Measurements from ENCODE around the gene ZBTB21. TPM values are rescaled to one million over a fixed set of nuclear protein-coding genes. Genes with fewer than 3 reads are reported as not detected.

ZBTB21 gene
- polyA plus RNA-seq, 1 of the 3 experiments (the other 2 are of a cell fraction) = 2.9 TPM

DNA sequence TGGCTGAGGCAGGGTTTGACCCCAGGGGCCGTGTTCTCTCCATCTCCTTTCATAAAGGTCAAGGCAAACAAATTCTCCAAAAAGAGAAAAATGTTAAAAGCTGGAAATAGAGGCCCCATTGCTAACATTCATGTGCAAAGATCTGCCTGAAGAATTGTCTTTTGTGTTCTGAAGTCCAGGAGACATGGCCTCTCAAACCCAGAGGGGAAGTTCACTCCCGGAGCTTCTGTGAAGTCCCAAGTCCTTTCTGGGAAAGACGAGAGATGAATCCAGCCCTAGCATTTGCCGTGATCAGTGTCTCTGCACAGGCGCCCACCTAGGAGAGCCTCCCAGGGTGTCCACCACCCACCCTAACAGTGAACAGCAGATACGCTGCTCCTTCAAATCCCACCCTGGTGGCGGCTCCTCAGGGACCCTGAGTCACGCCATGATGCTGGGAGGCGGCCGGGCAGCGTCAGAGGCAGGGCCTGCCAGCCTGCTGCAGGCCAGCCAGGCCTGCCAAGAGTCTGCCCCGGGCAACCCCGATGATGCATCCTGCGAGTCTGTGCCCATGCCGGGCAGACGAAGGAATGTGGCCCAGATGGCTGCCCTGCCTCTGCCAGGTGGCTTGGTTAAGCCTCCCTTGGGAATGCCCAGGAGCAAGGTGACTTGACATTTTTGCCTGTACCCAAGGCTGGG, 51.1 kb downstream of the ZBTB21 start:
- H3K79me2 ChIP-seq (ENCODE audit: insufficient read depth) = no peaks in the 10 kb centered on the region
- H3K4me1 ChIP-seq (ENCODE audit: control insufficient read depth in 1 of 2, insufficient read depth in 2 of 2, low read depth in 1 of 2, low read length in 1 of 2) = peaks cover 9 to 24% of the 10 kb centered on the region in 2 experiments; a peak in 3 of 4 replicates
- no peaks in the 10 kb centered on the region for H3K9me2 ChIP-seq
- CTCF ChIA-PET = no interaction called here
- TF ChIP-seq FOSL2 (IDR thresholded peaks at IDR 0.05; ENCODE audit: borderline replicate concordance, low read depth) = peak; percentile 18; the same call in 1 of the 2 replicates
- TF ChIP-seq, protein P1, sequence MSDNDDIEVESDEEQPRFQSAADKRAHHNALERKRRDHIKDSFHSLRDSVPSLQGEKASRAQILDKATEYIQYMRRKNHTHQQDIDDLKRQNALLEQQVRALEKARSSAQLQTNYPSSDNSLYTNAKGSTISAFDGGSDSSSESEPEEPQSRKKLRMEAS (IDR thresholded peaks at IDR 0.05; ENCODE audit: low read depth) = peak; percentile 77
- TF ChIP-seq RXRA (IDR thresholded peaks at IDR 0.05; ENCODE audit: borderline replicate concordance, low read depth) = peak; percentile 77
- TF ChIP-seq CHD2 (IDR thresholded peaks at IDR 0.05; ENCODE audit: low read length, partially characterized antibody) = no peak
- no peak for TF ChIP-seq EZH2phosphoT487 (IDR thresholded peaks at IDR 0.05; ENCODE audit: borderline replicate concordance, low read depth)
- no peak for TF ChIP-seq YY1 (IDR thresholded peaks at IDR 0.05; ENCODE audit: low read depth)
- peak; percentile 88 for TF ChIP-seq TCF12 (IDR thresholded peaks at IDR 0.05)
- TF ChIP-seq NFIC (IDR thresholded peaks at IDR 0.05; ENCODE audit: borderline replicate concordance) = peak; percentile 67
- peak; percentile 59; the same call in 1 of the 2 replicates for TF ChIP-seq TEAD4 (IDR thresholded peaks at IDR 0.05; ENCODE audit: borderline replicate concordance, insufficient read depth)
- TF ChIP-seq, protein P2, sequence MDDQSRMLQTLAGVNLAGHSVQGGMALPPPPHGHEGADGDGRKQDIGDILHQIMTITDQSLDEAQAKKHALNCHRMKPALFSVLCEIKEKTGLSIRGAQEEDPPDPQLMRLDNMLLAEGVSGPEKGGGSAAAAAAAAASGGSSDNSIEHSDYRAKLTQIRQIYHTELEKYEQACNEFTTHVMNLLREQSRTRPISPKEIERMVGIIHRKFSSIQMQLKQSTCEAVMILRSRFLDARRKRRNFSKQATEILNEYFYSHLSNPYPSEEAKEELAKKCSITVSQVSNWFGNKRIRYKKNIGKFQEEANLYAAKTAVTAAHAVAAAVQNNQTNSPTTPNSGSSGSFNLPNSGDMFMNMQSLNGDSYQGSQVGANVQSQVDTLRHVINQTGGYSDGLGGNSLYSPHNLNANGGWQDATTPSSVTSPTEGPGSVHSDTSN (IDR thresholded peaks at IDR 0.05) = 0 out of 2 replicates have a peak, but pooled peaks have one; percentile 16
- TF ChIP-seq, protein P3, sequence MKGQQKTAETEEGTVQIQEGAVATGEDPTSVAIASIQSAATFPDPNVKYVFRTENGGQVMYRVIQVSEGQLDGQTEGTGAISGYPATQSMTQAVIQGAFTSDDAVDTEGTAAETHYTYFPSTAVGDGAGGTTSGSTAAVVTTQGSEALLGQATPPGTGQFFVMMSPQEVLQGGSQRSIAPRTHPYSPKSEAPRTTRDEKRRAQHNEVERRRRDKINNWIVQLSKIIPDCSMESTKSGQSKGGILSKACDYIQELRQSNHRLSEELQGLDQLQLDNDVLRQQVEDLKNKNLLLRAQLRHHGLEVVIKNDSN (IDR thresholded peaks at IDR 0.05; ENCODE audit: borderline replicate concordance, low read depth) = no peak
- TF ChIP-seq EP300 (IDR thresholded peaks at IDR 0.05; ENCODE audit: borderline replicate concordance in 1 of 2, low read depth in 1 of 2, low read length in 1 of 2) = peak in 1 of 2 experiments; percentile 59; a peak in 1 of 4 replicates
- no peak for TF ChIP-seq ELF1 (IDR thresholded peaks at IDR 0.05)
- no peak overlapping the region for H2AFZ ChIP-seq (ENCODE audit: low read depth)
- H3K4me3 ChIP-seq (ENCODE audit: low read depth in 2 of 2, low read length in 1 of 2) = no peak overlapping the region
- no peaks in the 10 kb centered on the region for H4K20me1 ChIP-seq (ENCODE audit: insufficient read depth)
- H3K27ac ChIP-seq (ENCODE audit: low read depth in 2 of 2, low read length in 1 of 2) = peak overlapping the region in 1 of 2 experiments; percentile 87; a peak in 2 of 4 replicates
- WGBS (ENCODE audit: low lambda C conversion rate) = 69% methylated on average over 9 of the region's 16 CpGs
- H3K4me2 ChIP-seq = no peak overlapping the region
- H3K36me3 ChIP-seq (replicated peaks in 1 of 2; ENCODE audit: control insufficient read depth in 1 of 2, insufficient read depth in 2 of 2, low read length in 1 of 2) = no peaks in the 10 kb centered on the region
- H3K9me3 ChIP-seq = no peaks in the 10 kb centered on the region
- no peak overlapping the region for H3K9ac ChIP-seq
- POLR2A ChIA-PET = no interaction called here
- peaks cover 32% of the 10 kb centered on the region for H3F3A ChIP-seq (replicated peaks; ENCODE audit: insufficient read depth)
- DNase-seq = no peak
- H3K27me3 ChIP-seq (ENCODE audit: insufficient read depth) = peaks cover 2% of the 10 kb centered on the region; the same call in 1 of the 2 replicates
